ENCODE data around the gene ANXA11. TPM values are rescaled to one million over a fixed set of nuclear protein-coding genes. Genes with fewer than 3 reads are reported as not detected.

Gene ANXA11
- total and polyA plus RNA-seq, 9 of the 15 experiments (the other 6 are each of a cell fraction or from before 2014, with no cell fraction given): 43.6 to 212 (median 109) TPM

DNA sequence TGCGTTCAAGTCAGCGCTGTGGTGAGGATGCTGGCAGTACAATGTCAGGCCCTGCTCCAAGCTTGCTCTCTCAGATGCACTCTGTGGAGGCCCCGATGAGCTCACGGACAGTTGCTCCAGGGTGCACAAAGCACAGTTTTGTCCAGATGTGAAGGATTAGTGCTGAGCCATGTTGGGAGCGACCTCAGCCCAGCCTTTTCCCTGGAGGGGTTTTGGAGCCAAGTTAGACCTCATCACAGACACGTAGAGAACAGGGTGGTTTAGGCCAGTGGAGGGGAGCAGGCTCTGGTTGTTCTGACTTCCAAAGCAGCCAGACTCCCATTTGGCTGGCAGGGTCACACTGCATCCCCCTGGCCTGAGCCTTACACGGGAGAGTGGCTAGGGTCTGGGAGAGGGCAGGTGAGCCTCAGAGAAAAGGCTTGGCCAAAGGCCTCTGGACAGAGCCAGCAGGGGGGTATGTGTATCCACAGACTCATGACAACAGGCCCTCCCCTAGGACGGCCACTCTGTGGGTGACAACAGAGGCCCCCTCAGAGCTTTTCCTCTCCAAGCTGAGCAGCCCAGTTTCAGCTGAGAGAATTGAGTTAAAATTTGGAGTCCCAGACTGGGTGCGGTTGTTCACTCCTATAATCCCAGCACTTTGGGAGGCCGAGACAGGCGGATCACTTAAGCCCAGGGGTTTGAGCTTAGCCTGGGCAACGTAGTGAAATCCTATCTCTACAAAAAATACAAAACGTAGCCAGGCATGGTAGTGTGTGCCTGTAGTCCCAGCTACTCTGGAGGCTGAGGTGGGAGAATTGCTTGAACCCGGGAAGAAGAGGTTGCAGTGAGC lies 68.1 kb downstream of the ANXA11 start (continued):
- TF ChIP-seq, protein P1, sequence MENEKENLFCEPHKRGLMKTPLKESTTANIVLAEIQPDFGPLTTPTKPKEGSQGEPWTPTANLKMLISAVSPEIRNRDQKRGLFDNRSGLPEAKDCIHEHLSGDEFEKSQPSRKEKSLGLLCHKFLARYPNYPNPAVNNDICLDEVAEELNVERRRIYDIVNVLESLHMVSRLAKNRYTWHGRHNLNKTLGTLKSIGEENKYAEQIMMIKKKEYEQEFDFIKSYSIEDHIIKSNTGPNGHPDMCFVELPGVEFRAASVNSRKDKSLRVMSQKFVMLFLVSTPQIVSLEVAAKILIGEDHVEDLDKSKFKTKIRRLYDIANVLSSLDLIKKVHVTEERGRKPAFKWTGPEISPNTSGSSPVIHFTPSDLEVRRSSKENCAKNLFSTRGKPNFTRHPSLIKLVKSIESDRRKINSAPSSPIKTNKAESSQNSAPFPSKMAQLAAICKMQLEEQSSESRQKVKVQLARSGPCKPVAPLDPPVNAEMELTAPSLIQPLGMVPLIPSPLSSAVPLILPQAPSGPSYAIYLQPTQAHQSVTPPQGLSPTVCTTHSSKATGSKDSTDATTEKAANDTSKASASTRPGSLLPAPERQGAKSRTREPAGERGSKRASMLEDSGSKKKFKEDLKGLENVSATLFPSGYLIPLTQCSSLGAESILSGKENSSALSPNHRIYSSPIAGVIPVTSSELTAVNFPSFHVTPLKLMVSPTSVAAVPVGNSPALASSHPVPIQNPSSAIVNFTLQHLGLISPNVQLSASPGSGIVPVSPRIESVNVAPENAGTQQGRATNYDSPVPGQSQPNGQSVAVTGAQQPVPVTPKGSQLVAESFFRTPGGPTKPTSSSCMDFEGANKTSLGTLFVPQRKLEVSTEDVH (IDR thresholded peaks at IDR 0.05; ENCODE audit: low read depth, partially characterized antibody): no peak
- TF ChIP-seq, protein P2, sequence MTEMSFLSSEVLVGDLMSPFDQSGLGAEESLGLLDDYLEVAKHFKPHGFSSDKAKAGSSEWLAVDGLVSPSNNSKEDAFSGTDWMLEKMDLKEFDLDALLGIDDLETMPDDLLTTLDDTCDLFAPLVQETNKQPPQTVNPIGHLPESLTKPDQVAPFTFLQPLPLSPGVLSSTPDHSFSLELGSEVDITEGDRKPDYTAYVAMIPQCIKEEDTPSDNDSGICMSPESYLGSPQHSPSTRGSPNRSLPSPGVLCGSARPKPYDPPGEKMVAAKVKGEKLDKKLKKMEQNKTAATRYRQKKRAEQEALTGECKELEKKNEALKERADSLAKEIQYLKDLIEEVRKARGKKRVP (CRISPR knock-in tag; IDR thresholded peaks at IDR 0.05): no peak
- no peak for TF ChIP-seq SAFB2 (IDR thresholded peaks at IDR 0.05; ENCODE audit: borderline replicate concordance, low read depth, low read length, severe bottlenecking)
- TF ChIP-seq SAFB (IDR thresholded peaks at IDR 0.05; ENCODE audit: borderline replicate concordance, low read depth, low read length): no peak

DNA sequence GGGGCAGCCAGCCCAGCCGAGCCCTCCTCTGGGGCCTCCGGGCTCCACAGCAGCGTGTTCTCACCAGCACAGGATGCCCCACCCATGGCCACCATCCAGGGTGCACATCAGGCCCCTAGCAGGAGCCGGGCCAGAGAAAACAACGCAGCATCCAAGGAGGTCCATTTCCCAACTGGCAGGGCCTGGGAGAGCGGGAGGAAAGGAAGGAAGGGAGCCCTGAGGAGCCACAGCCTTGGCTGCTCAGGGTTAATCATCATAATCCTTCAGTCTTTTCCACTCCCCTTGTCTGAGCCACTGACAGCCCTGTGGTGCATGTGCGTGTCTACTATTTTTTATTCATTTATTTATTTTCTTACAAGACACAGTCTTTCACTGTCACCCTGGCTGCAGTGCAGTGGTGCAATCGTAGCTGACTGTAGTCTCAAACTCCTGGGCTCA lies 69.2 kb downstream of the ANXA11 start:
- ChIA-PET POLR2A (no interaction called here), CTCF (ENCODE audit: low intra/inter-chr PET ratio) (no interaction called here)
- Histone ChIP-seq H3K36me3 (ENCODE audit: control insufficient read depth, insufficient read depth, low read length) (no peaks in the 10 kb centered on the region), H3K4me2 (ENCODE audit: insufficient read depth, low read length) (no peak overlapping the region), H3K4me3 (no peak overlapping the region), H3K27me3 (ENCODE audit: control insufficient read depth in 2 of 2, insufficient read depth in 2 of 2, low read length in 2 of 2) (peaks cover 40 to 72% of the 10 kb centered on the region in 2 experiments), H3K79me2 (ENCODE audit: control insufficient read depth, insufficient read depth, low read length) (no peaks in the 10 kb centered on the region), H4K20me1 (replicated peaks; ENCODE audit: control insufficient read depth, insufficient read depth, low read length) (no peaks in the 10 kb centered on the region; the same call in 1 of the 2 replicates), H3K27ac (ENCODE audit: extremely low read depth, low read depth, low read length) (no peak overlapping the region), H3K4me1 (replicated peaks in 1 of 2; ENCODE audit: control insufficient read depth in 2 of 2, insufficient read depth in 2 of 2, low read length in 2 of 2) (peaks cover 0 to 6% of the 10 kb centered on the region in 2 experiments; a peak in 1 of 5 replicates), H3K9ac (ENCODE audit: insufficient read depth in 1 of 2, low read depth in 2 of 2, low read length in 2 of 2) (no peak overlapping the region), H3K9me3 (replicated peaks; ENCODE audit: control insufficient read depth, insufficient read depth, low read depth, low read length) (no peaks in the 10 kb centered on the region), H3K9me1 (ENCODE audit: control insufficient read depth, insufficient read depth, low read length) (no peaks in the 10 kb centered on the region), H2AFZ (ENCODE audit: low read depth, low read length) (no peak overlapping the region)
- 4% methylated on average over 7 of the region's 8 CpGs for WGBS (ENCODE audit: insufficient coverage, low coverage, missing lambda C conversion rate)
- no TSS peak for BruUV-seq (replicated peaks)
- intact Hi-C loops (cut with micrococcal nuclease): no loop called here
- DNase-seq (ENCODE audit: extremely low read depth in 1 of 4, low spot score in 3 of 4): no peak
- in situ Hi-C loops (cut with MboI): no loop called here
- ATAC-seq: no peak; the same call in 2 of the 3 replicates
- FAIRE-seq: peak; percentile 44
- no peak for TF ChIP-seq MYC (IDR thresholded peaks at IDR 0.05; ENCODE audit: low read depth, low read length)
- no peak for TF ChIP-seq MYC (CRISPR knock-in tag; IDR thresholded peaks at IDR 0.05; ENCODE audit: borderline replicate concordance, low read depth)
- TF ChIP-seq, protein P3, sequence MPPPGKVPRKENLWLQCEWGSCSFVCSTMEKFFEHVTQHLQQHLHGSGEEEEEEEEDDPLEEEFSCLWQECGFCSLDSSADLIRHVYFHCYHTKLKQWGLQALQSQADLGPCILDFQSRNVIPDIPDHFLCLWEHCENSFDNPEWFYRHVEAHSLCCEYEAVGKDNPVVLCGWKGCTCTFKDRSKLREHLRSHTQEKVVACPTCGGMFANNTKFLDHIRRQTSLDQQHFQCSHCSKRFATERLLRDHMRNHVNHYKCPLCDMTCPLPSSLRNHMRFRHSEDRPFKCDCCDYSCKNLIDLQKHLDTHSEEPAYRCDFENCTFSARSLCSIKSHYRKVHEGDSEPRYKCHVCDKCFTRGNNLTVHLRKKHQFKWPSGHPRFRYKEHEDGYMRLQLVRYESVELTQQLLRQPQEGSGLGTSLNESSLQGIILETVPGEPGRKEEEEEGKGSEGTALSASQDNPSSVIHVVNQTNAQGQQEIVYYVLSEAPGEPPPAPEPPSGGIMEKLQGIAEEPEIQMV (tag; conservative IDR thresholded peaks at IDR 0.05; ENCODE audit: low read depth): no peak
- TF ChIP-seq, protein P4, sequence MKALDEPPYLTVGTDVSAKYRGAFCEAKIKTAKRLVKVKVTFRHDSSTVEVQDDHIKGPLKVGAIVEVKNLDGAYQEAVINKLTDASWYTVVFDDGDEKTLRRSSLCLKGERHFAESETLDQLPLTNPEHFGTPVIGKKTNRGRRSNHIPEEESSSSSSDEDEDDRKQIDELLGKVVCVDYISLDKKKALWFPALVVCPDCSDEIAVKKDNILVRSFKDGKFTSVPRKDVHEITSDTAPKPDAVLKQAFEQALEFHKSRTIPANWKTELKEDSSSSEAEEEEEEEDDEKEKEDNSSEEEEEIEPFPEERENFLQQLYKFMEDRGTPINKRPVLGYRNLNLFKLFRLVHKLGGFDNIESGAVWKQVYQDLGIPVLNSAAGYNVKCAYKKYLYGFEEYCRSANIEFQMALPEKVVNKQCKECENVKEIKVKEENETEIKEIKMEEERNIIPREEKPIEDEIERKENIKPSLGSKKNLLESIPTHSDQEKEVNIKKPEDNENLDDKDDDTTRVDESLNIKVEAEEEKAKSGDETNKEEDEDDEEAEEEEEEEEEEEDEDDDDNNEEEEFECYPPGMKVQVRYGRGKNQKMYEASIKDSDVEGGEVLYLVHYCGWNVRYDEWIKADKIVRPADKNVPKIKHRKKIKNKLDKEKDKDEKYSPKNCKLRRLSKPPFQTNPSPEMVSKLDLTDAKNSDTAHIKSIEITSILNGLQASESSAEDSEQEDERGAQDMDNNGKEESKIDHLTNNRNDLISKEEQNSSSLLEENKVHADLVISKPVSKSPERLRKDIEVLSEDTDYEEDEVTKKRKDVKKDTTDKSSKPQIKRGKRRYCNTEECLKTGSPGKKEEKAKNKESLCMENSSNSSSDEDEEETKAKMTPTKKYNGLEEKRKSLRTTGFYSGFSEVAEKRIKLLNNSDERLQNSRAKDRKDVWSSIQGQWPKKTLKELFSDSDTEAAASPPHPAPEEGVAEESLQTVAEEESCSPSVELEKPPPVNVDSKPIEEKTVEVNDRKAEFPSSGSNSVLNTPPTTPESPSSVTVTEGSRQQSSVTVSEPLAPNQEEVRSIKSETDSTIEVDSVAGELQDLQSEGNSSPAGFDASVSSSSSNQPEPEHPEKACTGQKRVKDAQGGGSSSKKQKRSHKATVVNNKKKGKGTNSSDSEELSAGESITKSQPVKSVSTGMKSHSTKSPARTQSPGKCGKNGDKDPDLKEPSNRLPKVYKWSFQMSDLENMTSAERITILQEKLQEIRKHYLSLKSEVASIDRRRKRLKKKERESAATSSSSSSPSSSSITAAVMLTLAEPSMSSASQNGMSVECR (CRISPR knock-in tag; IDR thresholded peaks at IDR 0.05): no peak

Data from K562 (cell line).